OCI-LY3 (cell line): ENCODE results near the gene UBE4A.

Experiments
- H2AFZ ChIP-seq: fragments of 200-600, 300-600 bp; shearing (Covaris generic); 2 replicates; pipeline ENCODE4 v1.6.0; 2014; ENCODE audit warnings: antibody characterized with exemption, low read depth, low read length
- H3K27ac ChIP-seq: fragments of 200-600, 300-600 bp; sonication (generic); 2 replicates; pipeline ENCODE4 v1.5.1; 2014; ENCODE audit warnings: mild to moderate bottlenecking, low read length, moderate library complexity, mixed read lengths
- H3K27me3 ChIP-seq: fragments of 200-600, 300-600 bp; sonication (generic); 2 replicates; pipeline ENCODE4 v1.6.1; 2014; ENCODE audit warnings: low read depth, low read length, mixed read lengths
- H3K36me3 ChIP-seq: fragments of 200-600, 300-600 bp; sonication (generic); replicated peaks from 2 replicates; pipeline ENCODE3; 2014; ENCODE audit warnings: low read depth, low read length, mixed read lengths
- H3K4me1 ChIP-seq: fragments of 300-600, 200-600 bp; sonication (generic); 2 replicates; pipeline ENCODE4 v1.6.1; 2014; ENCODE audit warnings: low read length, mixed read lengths
- H3K4me2 ChIP-seq: fragments of 200-600, 300-600 bp; sonication (generic); 2 replicates; pipeline ENCODE4 v1.6.1; 2014; ENCODE audit warnings: low read length, mixed read lengths
- H3K4me3 ChIP-seq: fragments of 300-600, 200-600 bp; sonication (generic); 2 replicates; pipeline ENCODE4 v1.5.1; 2014; ENCODE audit warnings: antibody characterized with exemption, mild to moderate bottlenecking, low read length, moderate library complexity
- H3K79me2 ChIP-seq: fragments of 300-600, 200-600 bp; shearing (Covaris generic); 2 replicates; pipeline ENCODE4 v1.6.1; 2014; ENCODE audit warnings: mild to moderate bottlenecking, low read length, mixed read lengths
- H3K9ac ChIP-seq: fragments of 300-600, 200-600 bp; shearing (Covaris generic); 2 replicates; pipeline ENCODE4 v1.6.0; 2014; ENCODE audit warnings: mild to moderate bottlenecking, low read length, moderate library complexity
- H3K9me3 ChIP-seq: fragments of 200-600, 300-600 bp; shearing (Covaris generic); 2 replicates; pipeline ENCODE4 v1.6.1; 2014; ENCODE audit warnings: low read length, mixed read lengths; ENCODE audit not compliant: insufficient read depth
- H4K20me1 ChIP-seq: fragments of 200-600, 300-600 bp; sonication (generic); 2 replicates; pipeline ENCODE4 v1.6.1; 2016; ENCODE audit warnings: low read length, mixed read lengths; ENCODE audit not compliant: insufficient read depth
- EZH2phosphoT487 ChIP-seq: fragments of 200-600 bp; shearing (Covaris generic); IDR thresholded peaks from 2 replicates; pipeline ENCODE4 v1.6.1; 2018; ENCODE audit warnings: antibody characterized with exemption, mixed run types, low read depth
- TF ChIP-seq, protein P1 (sequence below): fragments of 200-600, 300-600 bp; sonication (generic); IDR thresholded peaks from 2 replicates; pipeline ENCODE4 v1.5.1; 2014; ENCODE audit warnings: antibody characterized with exemption, low read length, low read depth

UBE4A gene

DNA sequence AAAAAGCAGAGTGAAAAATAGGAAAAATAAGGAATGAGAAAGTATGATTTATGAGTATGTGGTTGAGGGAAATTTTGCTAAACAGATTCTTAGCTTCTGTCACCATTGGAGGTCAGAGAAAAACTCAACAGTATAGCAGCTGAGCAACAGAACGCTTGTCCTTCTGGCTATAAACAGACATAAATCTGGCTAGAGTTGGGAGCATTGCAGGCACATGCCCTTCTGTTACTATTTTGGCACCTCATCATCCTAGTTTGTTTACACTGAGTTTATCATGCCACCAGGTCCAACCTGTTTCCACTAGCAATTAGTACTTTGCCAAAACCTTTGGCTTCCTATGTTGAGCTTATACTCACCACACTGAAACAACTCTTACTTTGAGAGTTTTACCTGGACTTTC lies 6.9 kb downstream of the UBE4A start:
- H3K4me1 ChIP-seq: peaks cover 4% of the 10 kb centered on the region; the same call in 1 of the 2 replicates
- no peaks in the 10 kb centered on the region for H3K27me3 ChIP-seq
- H3K36me3 ChIP-seq: peaks cover 28% of the 10 kb centered on the region
- H4K20me1 ChIP-seq: no peaks in the 10 kb centered on the region
- H3K4me2 ChIP-seq: no peak overlapping the region
- H2AFZ ChIP-seq: no peak overlapping the region
- no peaks in the 10 kb centered on the region for H3K9me3 ChIP-seq
- TF ChIP-seq EZH2phosphoT487: no peak
- TF ChIP-seq, protein P1, sequence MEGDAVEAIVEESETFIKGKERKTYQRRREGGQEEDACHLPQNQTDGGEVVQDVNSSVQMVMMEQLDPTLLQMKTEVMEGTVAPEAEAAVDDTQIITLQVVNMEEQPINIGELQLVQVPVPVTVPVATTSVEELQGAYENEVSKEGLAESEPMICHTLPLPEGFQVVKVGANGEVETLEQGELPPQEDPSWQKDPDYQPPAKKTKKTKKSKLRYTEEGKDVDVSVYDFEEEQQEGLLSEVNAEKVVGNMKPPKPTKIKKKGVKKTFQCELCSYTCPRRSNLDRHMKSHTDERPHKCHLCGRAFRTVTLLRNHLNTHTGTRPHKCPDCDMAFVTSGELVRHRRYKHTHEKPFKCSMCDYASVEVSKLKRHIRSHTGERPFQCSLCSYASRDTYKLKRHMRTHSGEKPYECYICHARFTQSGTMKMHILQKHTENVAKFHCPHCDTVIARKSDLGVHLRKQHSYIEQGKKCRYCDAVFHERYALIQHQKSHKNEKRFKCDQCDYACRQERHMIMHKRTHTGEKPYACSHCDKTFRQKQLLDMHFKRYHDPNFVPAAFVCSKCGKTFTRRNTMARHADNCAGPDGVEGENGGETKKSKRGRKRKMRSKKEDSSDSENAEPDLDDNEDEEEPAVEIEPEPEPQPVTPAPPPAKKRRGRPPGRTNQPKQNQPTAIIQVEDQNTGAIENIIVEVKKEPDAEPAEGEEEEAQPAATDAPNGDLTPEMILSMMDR: no peak
- H3K4me3 ChIP-seq: no peak overlapping the region
- H3K9ac ChIP-seq: no peak overlapping the region
- peaks cover 28% of the 10 kb centered on the region for H3K79me2 ChIP-seq
- no peak overlapping the region for H3K27ac ChIP-seq

DNA sequence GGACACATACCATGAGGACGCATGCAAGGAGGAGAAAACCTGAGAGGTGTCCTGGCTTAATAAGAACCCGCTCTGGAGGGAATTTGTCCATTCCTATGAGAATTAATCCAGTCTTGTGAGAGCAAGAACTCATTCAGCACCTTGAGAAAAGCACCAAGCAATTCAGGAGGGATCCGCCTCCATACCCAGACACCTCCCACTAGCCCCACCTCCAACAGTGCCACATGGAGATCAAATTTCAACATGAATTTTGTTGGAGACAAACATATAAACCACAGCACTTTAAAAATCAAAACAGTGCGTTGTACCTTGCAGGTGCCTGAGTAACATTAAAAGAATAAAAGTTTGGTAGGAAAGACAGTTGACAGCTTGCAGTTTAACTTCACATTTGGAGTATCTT lies 11.4 kb downstream of the UBE4A start:
- H3K4me1 ChIP-seq: no peaks in the 10 kb centered on the region
- H3K9ac ChIP-seq: no peak overlapping the region
- no peaks in the 10 kb centered on the region for H3K79me2 ChIP-seq
- no peaks in the 10 kb centered on the region for H4K20me1 ChIP-seq
- no peak overlapping the region for H3K27ac ChIP-seq
- H3K36me3 ChIP-seq: peaks cover 56% of the 10 kb centered on the region
- H3K9me3 ChIP-seq: no peaks in the 10 kb centered on the region
- no peaks in the 10 kb centered on the region for H3K27me3 ChIP-seq
- no peak overlapping the region for H3K4me3 ChIP-seq
- TF ChIP-seq EZH2phosphoT487: no peak
- TF ChIP-seq, protein P1: no peak
- H3K4me2 ChIP-seq: no peak overlapping the region
- no peak overlapping the region for H2AFZ ChIP-seq

- H4K20me1 ChIP-seq: no peaks in the 10 kb centered on the region
- H3K27ac ChIP-seq: no peak overlapping the region
- peaks cover 61% of the 10 kb centered on the region for H3K36me3 ChIP-seq
- H3K9me3 ChIP-seq: no peaks in the 10 kb centered on the region
- no peaks in the 10 kb centered on the region for H3K79me2 ChIP-seq
- H3K4me1 ChIP-seq: no peaks in the 10 kb centered on the region
- H3K4me2 ChIP-seq: no peak overlapping the region
- TF ChIP-seq EZH2phosphoT487: no peak
- TF ChIP-seq, protein P1: no peak
- no peak overlapping the region for H3K9ac ChIP-seq
- no peak overlapping the region for H3K4me3 ChIP-seq
- H3K27me3 ChIP-seq: no peaks in the 10 kb centered on the region
- H2AFZ ChIP-seq: no peak overlapping the region
Measured at GRCh38 chr11:118373263-118373662, 13.9 kb downstream of the UBE4A start.

DNA sequence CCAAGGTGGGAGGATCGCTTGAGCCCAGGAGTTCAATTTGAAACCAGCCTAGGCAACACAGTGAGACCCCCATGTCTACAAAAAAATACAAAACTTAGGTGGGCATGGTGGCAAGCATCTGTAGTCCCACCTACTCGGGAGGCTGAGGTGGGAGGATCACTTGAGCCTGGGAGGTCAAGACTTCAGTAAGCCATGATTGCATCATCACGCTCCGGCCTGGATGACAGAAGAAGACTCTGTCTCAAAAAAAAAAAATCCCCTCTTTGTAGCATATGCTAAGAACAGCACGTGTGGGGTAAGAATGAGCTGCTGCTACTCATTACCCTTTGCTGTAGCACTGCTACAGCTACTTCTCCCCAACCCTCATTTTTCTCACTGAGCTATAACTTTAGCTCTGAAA lies 14.5 kb downstream of the UBE4A start:
- TF ChIP-seq, protein P1: no peak
- TF ChIP-seq EZH2phosphoT487: no peak
- Histone ChIP-seq H3K27ac (no peak overlapping the region), H3K27me3 (no peaks in the 10 kb centered on the region), H2AFZ (no peak overlapping the region), H3K9ac (no peak overlapping the region), H4K20me1 (no peaks in the 10 kb centered on the region), H3K9me3 (no peaks in the 10 kb centered on the region), H3K36me3 (peaks cover 61% of the 10 kb centered on the region), H3K4me1 (no peaks in the 10 kb centered on the region), H3K79me2 (no peaks in the 10 kb centered on the region), H3K4me3 (no peak overlapping the region), H3K4me2 (no peak overlapping the region)
